AG04450 (cell line): ENCODE measurements around the gene EBF3. TPM values are rescaled to one million over a fixed set of nuclear protein-coding genes. Genes with fewer than 3 reads are reported as not detected.
"Not testable (repeated sequence)": the region's sequence is repeated elsewhere in the genome, so short reads cannot be mapped to it uniquely, and the experiment has no call there.

Experiments
- CTCF ChIA-PET: fragments of 300-600, 350-600 bp; formaldehyde crosslinking; extraction: SDS; loops from one replicate; lab custom pipeline; 2022; ENCODE audit warnings: antibody characterized with exemption, inconsistent platforms; lab: Charles Lee
- POLR2A ChIA-PET: fragments of 350-600 bp; formaldehyde crosslinking; extraction: SDS; loops from one replicate; lab custom pipeline; 2021; ENCODE audit warnings: antibody characterized with exemption, inconsistent platforms; lab: Yijun Ruan, JAX
- DNase-seq: peaks from one replicate; pipeline ENCODE4 v3.0.0-alpha.2; 2011; ENCODE audit warnings: low read depth, low spot score
- H3K27ac ChIP-seq: one replicate; pipeline ENCODE4 v1.5.1; 2012; ENCODE audit warnings: low read depth, low read length, control low read depth
- H3K27me3 ChIP-seq: one replicate; pipeline ENCODE4 v1.6.0; 2012; ENCODE audit warnings: low read length; ENCODE audit not compliant: control insufficient read depth, insufficient read depth
- H3K4me3 ChIP-seq: 2 replicates; pipeline ENCODE4 v1.5.1; 2011; ENCODE audit warnings: mild to moderate bottlenecking, low read depth, low read length, control low read depth
- H3K9me3 ChIP-seq: 2 replicates; pipeline ENCODE4 v1.5.1; 2012; ENCODE audit warnings: low read length; ENCODE audit not compliant: control insufficient read depth, insufficient read depth
- polyA plus RNA-seq: library from polyadenylated mRNA; depleted of rRNA; stranded (reverse); fragments of >200 nt; gene quantifications from 2 replicates; pipeline ENCODE4 v1.2.3, GENCODE V29; 2011
- TF ChIP-seq, protein P1 (sequence below): IDR thresholded peaks from 2 replicates; pipeline ENCODE4 v1.5.1; 2011; ENCODE audit warnings: low read depth, low read length, control low read depth, inconsistent platforms

Gene EBF3
- polyA plus RNA-seq, 1 experiment = 0.01 TPM

- CTCF ChIA-PET = no interaction called here
- POLR2A ChIA-PET = no interaction called here
- TF ChIP-seq, protein P1, sequence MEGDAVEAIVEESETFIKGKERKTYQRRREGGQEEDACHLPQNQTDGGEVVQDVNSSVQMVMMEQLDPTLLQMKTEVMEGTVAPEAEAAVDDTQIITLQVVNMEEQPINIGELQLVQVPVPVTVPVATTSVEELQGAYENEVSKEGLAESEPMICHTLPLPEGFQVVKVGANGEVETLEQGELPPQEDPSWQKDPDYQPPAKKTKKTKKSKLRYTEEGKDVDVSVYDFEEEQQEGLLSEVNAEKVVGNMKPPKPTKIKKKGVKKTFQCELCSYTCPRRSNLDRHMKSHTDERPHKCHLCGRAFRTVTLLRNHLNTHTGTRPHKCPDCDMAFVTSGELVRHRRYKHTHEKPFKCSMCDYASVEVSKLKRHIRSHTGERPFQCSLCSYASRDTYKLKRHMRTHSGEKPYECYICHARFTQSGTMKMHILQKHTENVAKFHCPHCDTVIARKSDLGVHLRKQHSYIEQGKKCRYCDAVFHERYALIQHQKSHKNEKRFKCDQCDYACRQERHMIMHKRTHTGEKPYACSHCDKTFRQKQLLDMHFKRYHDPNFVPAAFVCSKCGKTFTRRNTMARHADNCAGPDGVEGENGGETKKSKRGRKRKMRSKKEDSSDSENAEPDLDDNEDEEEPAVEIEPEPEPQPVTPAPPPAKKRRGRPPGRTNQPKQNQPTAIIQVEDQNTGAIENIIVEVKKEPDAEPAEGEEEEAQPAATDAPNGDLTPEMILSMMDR = no peak
- H3K27ac ChIP-seq = no peak overlapping the region
- H3K9me3 ChIP-seq = peaks cover 50% of the 10 kb centered on the region
- H3K4me3 ChIP-seq = no peak overlapping the region
- no peak for DNase-seq
- H3K27me3 ChIP-seq = no peaks in the 10 kb centered on the region
Measured at GRCh38 chr10:129921801-129922597, 42.1 kb downstream of the EBF3 start.

- Histone ChIP-seq H3K4me3 (no peak overlapping the region), H3K9me3 (peaks cover 46% of the 10 kb centered on the region), H3K27ac (no peak overlapping the region), H3K27me3 (no peaks in the 10 kb centered on the region)
- ChIA-PET CTCF (no interaction called here), POLR2A (no interaction called here)
- TF ChIP-seq, protein P1 = no peak
- no peak for DNase-seq
Measured at GRCh38 chr10:129921065-129921670, 42.9 kb downstream of the EBF3 start.

DNA sequence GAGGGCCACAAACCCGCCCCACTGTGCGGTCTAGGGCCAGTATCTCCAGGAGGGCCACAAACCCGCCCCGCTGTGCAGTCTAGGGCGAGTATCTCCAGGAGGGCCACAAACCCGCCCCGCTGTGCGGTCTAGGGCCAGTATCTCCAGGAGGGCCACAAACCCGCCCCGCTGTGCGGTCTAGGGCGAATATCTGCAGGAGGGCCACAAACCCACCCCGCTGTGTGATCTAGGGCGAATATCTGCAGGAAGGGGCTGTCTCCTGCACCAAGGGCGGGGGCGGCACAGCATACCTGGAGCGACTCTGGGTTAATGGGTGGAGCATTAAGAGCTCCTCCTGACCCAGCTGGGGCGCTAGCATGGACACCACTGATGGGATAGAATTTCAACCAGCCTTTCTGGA, 43.9 kb downstream of the EBF3 start:
- CTCF ChIA-PET, H3K27me3 ChIP-seq, H3K4me3 ChIP-seq, H3K27ac ChIP-seq, DNase-seq, POLR2A ChIA-PET: not testable (repeated sequence)
- H3K9me3 ChIP-seq = peaks cover 51% of the 10 kb centered on the region

DNA sequence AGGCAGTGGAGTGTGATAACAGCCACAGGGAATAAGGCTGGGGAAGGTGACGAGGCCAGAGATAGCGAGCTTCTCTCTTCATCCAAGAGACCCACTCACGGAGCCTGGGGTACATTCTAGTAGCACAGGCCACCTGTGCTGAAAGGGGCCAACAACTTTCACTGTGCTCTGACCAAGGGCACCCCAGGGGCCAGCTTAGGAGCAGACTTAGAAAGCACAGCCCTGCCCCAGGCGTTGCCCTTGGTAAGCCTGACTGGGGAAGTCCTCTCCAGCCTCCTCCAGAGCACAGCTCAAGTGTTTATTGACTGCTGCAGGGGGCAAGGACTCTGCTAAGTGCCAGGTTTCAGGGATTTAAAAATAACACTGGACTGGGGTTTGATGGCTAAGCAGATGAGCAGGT, 44.7 kb downstream of the EBF3 start:
- POLR2A ChIA-PET = no interaction called here

DNA sequence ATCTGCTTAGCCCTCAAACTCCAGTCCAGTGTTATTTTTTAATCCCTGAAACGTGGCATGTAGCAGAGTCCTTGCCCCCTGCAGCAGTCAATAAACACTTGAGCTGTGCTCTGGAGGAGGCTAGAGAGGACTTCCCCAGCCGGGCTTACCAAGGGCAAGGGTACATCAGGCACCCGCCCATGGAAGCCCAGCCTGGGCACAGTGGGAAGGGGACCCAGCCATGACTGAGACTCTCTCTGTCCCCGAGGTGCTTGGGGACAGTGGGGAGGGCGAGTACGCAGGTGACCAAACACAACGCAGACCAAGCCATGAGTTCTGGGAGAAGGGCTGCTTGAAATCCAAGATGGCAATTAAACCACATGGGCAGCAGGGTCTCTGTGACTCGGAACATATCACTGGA, 45.2 kb downstream of the EBF3 start:
- ChIA-PET POLR2A (no interaction called here), CTCF (no interaction called here)
- H3K9me3 ChIP-seq = peaks cover 60% of the 10 kb centered on the region
- H3K27me3 ChIP-seq = no peaks in the 10 kb centered on the region
- no peak overlapping the region for H3K4me3 ChIP-seq
- TF ChIP-seq, protein P1 = no peak
- DNase-seq = no peak
- no peak overlapping the region for H3K27ac ChIP-seq

More for the DNA sequence above, 44.7 kb downstream of the EBF3 start:
- Histone ChIP-seq H3K27me3 (no peaks in the 10 kb centered on the region), H3K9me3 (peaks cover 55% of the 10 kb centered on the region), H3K27ac (no peak overlapping the region), H3K4me3 (no peak overlapping the region)
- TF ChIP-seq, protein P1 = no peak
- CTCF ChIA-PET = interaction anchor here (0.5 kb wide), 1 partner anchor 43 kb away, joined by 6 read pairs; no protein-coding TSS in a partner anchor
- DNase-seq = no peak
